GM19099 (cell line): ENCODE measurements around the gene TMEM171.

Experiments
- POLR2A ChIP-seq: IDR thresholded peaks from 3 replicates; pipeline ENCODE4 v1.6.1; 2011; ENCODE audit warnings: low read depth; ENCODE audit not compliant: insufficient read length; ENCODE audit errors: extremely low read depth

The TMEM171 gene

DNA sequence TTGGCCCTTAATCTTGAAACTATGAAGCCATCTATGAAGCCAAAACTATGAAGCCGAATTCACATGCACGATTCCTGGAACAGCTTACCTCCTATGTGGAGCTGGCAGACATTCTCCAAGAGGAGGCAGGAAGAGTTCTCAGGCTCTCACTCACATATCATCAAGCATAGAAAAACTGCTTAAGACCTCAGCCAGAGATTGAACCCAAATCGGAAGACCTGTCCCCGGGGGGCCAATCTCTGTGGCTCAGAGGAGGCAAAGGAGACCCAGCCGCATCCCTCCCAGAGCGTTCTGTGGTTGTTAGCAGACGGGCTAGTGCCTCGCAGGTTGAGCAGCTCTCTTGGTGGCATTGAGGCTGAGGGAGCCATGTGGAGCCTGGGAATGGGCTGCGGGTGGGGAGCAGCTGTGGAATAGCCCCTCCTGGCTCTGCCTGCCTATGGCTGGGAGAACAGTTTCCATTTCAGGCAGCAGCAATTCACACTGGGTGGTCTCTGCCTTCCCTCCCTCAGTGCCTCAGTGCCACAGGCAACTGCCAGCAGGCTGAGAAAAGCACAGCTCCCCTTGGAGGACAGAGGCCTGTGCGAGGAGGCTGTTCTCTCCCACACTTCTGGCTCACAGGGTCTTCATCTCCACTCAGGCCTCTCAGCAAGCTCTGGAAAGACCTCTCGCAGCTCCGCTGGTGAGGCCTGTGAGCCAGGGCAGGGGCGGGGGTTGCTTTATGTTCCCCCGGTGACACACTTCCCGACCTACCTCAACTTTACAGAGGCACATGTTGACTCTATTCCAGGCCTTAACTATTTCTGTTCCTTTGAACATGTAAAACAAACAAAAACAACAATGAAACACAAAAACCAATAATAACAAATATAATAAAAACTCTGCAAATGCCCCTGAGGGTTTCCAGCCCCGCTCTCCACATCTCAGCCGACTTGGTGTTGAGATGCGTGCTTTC is 35.2 kb downstream of the TMEM171 start:
- TF ChIP-seq POLR2A: no peak

DNA sequence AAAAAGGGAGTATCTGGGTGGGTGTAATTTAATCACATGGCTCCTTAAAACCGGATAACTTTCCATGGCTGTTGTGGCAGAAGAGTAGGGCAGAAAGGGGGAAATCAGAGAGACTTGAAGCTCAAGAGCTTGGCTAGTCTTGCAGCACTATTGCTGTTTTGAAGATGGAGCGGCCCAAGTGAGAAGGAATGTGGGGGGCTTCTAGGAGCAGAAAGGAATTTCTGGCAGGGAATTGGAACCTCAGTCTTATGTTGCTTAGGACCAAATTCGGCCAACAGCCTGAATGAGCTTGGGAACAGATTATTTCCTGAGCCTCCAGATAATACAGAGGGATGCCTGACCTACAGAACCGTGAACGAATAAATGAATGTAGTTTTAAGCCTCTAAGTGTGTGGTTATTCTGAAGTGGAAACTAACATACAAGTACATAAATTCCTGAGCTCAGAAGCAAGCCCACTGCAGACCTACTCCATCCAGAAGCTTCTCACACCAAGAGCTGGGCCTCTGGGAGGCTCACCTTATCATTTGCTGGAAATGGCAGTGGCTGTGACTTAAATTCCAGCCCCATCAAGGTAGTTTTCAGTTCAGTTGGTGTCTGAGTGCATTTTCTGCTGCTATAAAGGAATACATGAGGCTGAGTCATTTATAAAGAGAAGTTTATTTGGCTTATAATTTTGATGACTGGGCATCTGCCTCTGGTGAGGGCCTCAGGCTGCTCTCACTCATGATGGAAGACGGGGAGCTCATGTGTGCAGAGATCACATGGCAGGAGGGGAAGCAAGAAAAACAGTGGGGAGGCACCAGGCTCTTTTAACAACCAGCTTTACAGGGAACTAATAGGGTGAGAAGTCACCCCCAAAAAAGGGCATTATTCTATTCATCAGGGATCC is 37.3 kb downstream of the TMEM171 start:
- no peak for TF ChIP-seq POLR2A

DNA sequence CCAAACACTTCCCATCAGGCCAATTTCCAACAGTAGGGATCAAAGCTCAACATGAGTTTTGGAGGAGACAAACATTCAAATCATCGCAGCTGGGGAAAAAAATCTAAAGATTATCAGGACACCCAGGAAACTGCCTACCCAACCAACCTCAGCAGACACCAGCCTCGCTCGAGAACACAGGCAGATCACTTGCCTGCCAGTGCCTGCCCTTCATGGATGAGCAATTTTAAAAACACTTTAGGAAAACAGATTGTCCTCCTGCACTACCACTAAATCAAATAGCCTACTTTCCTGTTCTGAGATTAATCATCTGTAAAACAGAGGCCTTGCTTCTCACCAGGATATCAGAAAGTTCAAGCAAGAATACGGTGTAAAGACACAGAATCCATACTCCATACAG is 37.9 kb downstream of the TMEM171 start:
- TF ChIP-seq POLR2A: no peak

DNA sequence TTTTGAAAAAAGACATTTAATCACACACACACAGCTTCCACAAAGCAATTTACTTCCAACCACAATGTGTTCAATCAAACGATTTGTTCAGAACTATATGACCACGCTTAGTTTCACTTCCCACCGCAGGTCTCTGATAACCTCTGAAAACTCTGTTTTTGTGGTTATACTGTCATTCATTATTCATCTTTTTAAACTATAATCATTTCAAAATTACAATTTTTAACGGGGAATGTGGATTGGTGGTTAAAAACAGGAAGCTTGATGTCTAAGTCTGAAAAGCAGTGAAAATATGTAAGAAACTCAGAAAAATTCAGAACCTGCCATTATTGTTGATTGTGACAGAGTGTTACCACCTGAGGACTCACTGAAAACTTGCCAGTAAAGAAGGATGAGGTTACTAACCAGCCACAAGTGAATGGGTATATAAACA is 39.9 kb downstream of the TMEM171 start:
- TF ChIP-seq POLR2A: no peak

DNA sequence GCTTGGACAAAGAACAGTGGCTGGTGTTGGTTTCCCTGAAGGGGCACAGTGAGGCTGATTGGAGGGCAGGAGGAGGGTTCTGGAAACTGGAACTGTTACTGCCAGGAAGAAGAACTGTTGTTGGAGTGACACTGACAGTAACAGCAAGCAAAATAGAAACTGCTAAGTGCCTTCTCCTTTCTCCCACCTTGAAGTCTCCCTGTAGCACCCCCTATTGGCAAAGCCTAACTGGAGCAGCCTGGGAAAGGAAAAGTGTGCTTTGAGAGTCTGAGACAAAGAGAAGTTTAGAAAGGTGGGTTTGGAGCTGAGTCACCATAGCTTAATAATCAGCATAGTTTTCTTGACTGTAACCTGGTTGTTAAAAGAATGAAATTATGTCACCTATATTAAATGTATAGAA is 50.1 kb downstream of the TMEM171 start:
- TF ChIP-seq POLR2A: no peak

DNA sequence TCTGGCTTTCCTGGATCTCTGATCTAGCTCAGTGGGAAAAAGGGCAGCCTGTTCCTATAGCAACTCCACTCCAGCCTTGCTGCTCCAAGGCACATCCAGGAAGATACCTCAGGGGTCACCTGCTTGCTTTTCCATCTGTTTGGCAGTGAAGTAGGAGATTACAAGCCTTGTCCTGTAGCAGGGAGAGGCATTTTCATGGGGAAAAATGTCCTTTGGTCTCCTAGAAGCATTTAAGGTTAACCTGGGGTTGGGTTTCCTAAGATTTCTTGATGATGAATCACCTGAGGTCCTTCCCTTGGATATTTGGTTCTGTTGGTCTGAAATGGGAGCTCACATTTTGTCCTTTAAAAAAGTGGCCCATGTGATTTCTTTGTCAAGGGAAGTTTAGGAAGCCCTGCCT is 51.1 kb downstream of the TMEM171 start:
- no peak for TF ChIP-seq POLR2A

DNA sequence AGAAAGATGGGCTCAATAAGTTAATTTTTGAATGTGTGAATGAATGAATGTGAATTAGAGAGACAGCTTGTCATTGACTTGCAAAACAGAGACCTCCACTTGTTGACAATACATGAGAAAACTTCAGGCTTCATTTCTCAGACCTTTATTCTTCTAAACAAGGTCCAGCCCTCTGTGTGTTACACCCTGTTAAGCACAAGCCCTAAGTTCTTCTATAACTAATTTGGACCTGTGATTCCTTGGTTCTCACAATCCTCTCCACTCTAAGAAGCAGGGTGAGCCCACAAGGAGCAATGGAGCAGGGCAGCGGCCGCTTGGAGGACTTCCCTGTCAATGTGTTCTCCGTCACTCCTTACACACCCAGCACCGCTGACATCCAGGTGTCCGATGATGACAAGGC is 52.6 kb downstream of the TMEM171 start, which contains the start of gene TMEM174:
Gene TMEM174, plus strand, starts transcription at position 243 of the 400 bp plus-strand sequence. Its CDS starts 51 bp downstream, at position 294.
- no peak for TF ChIP-seq POLR2A

DNA sequence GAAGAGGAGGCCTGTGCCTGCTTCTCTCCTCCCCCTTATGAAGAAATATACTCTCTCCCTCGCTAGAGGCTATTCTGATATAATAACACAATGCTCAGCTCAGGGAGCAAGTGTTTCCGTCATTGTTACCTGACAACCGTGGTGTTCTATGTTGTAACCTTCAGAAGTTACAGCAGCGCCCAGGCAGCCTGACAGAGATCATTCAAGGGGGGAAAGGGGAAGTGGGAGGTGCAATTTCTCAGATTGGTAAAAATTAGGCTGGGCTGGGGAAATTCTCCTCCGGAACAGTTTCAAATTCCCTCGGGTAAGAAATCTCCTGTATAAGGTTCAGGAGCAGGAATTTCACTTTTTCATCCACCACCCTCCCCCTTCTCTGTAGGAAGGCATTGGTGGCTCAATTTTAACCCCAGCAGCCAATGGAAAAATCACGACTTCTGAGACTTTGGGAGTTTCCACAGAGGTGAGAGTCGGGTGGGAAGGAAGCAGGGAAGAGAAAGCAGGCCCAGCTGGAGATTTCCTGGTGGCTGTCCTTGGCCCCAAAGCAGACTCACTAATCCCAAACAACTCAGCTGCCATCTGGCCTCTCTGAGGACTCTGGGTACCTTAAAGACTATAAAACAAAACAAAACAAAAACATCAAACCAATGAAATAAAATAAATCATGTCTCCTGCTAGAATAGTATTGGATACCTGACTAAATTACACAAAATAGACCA is 53.9 kb downstream of the TMEM171 start:
- no peak for TF ChIP-seq POLR2A

DNA sequence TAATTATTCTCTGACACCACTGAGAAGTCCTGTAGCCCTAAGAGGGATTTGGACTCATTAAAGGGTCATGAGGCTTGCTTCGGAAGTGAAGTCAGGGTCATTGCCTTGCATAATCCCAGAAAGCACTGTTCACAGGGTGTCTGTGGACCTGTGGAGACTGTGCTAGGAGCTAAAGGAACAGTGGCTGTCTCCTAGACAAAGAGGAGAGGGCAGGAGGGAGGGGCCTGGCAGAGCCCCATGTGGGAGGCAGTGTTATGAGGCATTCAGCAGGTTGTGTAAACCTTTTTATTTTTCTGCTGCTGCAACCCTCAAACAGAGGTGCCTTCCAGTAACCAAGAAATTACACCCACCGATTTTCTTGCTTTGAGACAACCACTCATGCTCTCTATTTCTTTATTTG is 55.9 kb downstream of the TMEM171 start:
- no peak for TF ChIP-seq POLR2A

DNA sequence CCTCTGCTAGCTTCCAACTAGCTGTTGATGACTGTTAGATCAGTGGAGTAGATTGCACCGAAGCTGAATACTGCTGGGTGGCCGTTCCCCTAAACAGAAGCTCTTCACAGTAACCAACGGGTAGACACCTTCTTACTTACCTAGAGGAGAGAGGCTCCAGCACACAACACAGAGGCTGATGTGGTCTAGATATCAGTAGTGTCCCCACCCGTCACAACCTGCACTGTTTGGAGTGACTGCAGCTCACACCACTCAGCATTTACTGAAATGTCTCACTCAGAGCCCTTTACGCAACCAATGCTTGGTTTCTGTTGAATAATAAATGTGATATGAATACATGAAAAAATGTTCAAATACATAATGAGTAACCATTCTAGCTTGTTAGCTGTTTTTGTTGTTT is 57.9 kb downstream of the TMEM171 start:
- no peak for TF ChIP-seq POLR2A

DNA sequence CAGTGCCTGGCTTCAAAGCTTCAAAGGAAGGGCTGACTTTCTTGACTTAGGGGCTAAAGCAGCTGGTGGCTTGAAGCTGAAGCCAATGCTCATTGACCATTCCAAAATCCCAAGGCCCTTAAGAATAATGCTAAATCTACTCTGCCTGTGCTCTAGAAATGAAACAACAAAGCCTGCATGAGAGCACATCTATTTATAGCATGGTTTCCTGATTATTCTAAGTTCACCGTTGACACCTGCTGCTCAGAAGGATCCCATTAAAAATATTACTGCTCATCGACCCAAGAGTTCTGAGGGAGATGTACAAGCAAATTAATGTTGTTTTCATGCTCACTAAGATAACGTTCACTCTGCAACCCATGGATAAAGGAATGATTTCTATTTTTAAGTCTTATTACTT is 59.4 kb downstream of the TMEM171 start:
- no peak for TF ChIP-seq POLR2A

DNA sequence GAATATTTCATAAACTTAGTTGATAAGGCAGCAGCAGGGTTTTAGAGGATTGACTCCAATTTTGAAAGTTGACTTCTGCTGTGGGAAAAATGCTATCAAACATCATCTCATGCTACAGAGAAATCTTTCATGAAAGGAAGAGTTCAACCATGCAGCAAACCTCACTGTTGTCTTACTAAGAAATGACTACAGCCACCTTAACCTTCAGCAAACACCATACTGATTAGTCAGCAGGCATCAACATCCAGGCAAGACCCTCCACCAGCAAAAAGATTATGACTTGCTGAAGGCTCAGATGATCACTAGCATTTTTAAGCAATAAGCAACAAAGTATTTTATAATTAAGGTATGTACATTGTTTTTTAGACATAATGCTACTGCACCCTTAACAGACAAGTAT is 60.2 kb downstream of the TMEM171 start:
- no peak for TF ChIP-seq POLR2A
